Stimulated activated CD4-positive, alpha-beta T cell treated with anti-CD3 and anti-CD28 coated beads, Interleukin-1b, Interleukin-23, amount 100 ng/mL, for 4 hours (primary cell): ENCODE data around the gene OBSCN.
"Not testable (repeated sequence)": the region's sequence is repeated elsewhere in the genome, so short reads cannot be mapped to it uniquely, and the experiment has no call there.

Source experiments
- DNase-seq, 2 donors: peaks; one replicate each; pipeline ENCODE4 v3.0.0-alpha.2; 2020; ENCODE audit warnings: low read depth in 2 of 2

OBSCN gene

GRCh38 chr1:228228147-228228546 is 20.3 kb downstream of the OBSCN start:
- not testable (repeated sequence) for DNase-seq

DNA sequence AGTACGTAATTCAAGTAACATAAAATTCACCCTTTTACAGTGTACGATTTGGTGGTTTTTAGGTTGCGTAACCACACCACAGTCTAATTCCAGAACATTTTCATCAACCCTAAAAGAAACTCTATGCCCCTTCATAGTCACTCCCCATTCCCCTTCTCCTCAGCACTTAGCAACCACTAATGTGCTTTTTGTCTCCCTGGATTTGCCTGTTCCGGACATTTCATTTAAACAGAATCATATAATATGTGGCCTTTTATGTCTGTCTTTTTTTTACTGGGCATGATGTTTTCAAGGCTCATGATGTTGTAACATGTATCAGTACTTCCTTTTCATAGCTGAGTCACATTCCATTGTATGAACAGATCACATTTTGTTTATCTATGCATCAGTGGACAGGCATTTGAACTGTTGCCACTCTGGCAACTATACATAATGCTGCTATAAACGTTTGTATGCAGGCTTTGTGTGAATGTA is 20.8 kb downstream of the OBSCN start:
- no peak for DNase-seq

DNA sequence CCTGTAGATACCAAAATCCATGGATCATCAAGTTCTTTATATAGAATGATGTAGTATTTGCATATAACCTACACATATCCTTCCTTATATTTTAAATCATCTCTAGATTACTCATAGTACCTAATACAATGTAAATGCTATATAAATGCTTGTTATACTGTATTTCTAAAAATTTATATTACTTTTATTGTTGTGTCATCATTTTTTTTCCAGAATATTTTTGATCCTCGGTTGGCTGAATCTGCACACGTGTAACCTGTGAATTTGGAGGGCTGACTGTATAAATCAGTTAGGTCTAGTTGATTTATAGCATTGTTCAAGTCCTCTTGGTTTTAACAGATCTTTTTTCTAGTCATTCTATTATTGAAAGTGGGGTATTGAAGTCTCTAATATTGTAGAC is 23.3 kb downstream of the OBSCN start:
- DNase-seq = no peak

DNA sequence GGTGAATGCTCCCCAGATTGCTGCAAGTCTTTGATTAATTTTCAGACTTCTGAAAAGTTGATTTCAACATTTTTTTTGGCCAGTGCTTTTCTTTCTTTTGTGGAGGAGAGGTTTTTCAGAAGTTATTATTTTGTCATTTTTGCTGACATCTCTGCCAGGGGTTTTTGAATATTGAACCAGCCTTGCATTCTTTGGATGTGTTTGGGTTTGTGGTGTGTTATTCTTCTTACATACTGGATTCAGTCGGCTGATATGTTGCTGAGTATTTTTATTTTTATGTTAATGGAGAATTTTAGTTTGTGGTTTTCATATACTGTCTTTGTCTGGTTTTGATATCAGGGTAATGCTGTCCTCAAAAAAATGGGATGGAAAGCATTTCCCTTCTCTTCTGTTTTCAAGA is 25.3 kb downstream of the OBSCN start:
- DNase-seq = no peak

GRCh38 chr1:228234921-228235320 is 27.1 kb downstream of the OBSCN start:
- DNase-seq = no peak

GRCh38 chr1:228236744-228237143 is 28.9 kb downstream of the OBSCN start:
- DNase-seq = no peak

- DNase-seq = no peak
Measured at GRCh38 chr1:228238007-228238406, 30.2 kb downstream of the OBSCN start.

DNA sequence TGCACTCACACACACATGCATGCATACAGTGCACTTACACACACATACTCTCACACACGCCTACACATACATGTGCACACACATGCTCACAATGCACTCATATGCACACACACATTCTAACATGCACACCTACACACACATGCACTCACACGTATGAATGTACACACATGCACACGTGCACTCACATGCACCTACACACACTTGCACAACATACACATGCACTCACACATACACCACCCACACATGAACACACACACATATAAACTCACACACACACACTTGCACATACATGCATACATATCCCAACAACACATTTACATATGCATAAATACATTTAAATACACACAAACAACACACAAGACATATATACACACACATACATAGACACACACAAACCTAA is 30.6 kb downstream of the OBSCN start:
- DNase-seq = no peak

- no peak for DNase-seq
Measured at GRCh38 chr1:228240411-228241240, 32.8 kb downstream of the OBSCN start.

- DNase-seq = no peak
Measured at GRCh38 chr1:228241259-228241658, 33.4 kb downstream of the OBSCN start.

DNA sequence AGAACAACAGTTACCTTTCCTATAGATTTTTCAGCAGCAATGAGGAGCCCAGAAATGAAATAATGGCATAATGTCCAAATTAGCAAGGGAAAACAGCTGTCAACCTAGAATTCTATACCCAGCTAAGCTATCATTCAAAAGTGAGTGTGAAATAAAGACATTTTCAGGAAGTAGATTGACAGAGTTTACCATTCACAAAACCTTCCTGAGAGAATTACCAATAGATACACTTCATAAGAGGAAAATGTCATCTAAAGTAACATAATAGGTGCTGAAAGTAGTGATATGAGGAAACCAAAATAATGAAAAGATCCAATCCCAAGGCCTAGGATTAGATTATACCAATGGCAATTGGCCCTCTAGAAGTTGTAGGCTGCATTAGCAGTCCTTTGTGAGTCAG is 34.6 kb downstream of the OBSCN start:
- DNase-seq = no peak

GRCh38 chr1:228243093-228243492 is 35.2 kb downstream of the OBSCN start:
- no peak for DNase-seq

DNA sequence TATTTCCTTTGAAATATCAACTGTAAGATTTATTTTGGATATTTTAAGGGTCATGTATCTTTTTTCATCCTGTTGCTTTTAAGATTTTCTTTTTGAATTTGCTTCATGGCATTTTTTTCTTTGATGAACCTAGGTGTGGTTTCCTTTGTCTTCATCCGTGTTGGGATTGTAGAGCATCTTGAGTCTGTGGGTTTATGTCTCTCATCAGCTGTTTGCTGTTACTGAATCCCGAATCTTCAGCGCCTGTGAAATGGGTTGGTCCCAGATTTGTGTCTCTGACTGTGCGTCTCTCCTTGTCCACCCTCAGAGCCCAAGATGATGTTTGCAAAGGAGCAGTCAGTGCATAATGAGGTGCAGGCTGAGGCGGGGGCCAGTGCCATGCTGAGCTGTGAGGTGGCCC is 36.1 kb downstream of the OBSCN start:
- DNase-seq = not testable (repeated sequence)

GRCh38 chr1:228245111-228245510 is 37.3 kb downstream of the OBSCN start:
- no peak for DNase-seq

DNA sequence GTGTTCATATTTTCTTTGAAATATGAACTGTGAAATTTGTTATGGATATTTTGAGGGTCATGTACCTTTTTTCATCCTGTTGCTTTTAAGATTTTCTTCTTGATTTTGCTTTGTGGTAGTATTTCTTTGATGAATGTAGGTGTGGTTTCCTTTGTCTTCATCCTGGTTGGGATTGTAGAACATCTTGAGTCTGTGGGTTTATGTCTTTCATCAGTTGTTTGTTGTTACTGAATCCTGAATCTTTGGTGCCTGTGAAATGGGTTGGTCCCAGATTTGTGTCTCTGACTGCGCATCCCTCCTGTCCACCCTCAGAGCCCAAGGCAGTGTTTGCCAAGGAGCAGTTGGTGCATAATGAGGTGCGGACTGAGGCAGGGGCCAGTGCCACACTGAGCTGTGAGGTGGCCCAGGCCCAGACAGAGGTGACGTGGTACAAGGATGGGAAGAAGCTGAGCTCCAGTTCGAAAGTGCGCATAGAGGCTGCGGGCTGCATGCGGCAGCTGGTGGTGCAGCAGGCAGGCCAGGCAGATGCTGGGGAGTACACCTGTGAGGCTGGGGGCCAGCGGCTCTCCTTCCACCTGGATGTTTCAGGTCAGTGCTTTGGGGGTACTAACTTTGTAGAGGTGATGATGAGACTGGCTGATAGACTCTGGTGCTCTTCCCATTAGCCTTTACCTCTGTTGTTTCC is 38.5 kb downstream of the OBSCN start:
- DNase-seq = no peak

DNA sequence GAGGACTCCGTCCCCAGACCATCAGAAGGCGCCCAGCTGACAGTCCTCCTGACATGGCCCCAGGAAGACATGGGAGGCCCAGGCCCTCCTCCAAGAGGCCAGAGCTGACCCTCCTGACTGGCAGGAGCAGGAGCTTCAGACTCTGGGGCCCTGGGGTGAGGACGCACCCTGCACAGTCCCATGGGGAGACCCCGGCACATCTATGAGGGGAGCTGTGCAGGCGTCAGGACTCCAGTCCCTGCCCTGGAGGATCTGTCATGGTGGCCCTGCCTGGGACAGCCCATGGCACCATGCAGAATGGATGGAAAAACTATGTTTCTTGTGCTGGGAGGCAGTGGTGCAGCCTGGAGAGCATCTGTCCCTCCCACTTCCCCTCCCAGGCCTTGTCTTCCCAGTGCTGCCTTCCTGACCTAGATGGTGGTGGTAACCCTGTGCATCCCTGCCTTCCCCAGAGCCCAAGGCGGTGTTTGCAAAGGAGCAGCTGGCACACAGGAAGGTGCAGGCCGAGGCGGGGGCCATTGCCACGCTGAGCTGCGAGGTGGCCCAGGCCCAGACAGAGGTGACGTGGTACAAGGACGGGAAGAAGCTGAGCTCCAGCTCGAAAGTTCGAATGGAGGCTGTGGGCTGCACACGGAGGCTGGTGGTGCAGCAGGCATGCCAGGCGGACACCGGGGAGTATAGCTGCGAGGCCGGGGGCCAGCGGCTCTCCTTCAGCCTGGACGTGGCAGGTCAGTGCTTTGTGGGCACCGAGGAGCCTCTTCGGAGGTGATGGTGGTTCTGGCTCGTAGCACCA is 41.9 kb downstream of the OBSCN start:
- DNase-seq = no peak

- DNase-seq = not testable (repeated sequence)
Measured at GRCh38 chr1:228252476-228252875, 44.6 kb downstream of the OBSCN start.

DNA sequence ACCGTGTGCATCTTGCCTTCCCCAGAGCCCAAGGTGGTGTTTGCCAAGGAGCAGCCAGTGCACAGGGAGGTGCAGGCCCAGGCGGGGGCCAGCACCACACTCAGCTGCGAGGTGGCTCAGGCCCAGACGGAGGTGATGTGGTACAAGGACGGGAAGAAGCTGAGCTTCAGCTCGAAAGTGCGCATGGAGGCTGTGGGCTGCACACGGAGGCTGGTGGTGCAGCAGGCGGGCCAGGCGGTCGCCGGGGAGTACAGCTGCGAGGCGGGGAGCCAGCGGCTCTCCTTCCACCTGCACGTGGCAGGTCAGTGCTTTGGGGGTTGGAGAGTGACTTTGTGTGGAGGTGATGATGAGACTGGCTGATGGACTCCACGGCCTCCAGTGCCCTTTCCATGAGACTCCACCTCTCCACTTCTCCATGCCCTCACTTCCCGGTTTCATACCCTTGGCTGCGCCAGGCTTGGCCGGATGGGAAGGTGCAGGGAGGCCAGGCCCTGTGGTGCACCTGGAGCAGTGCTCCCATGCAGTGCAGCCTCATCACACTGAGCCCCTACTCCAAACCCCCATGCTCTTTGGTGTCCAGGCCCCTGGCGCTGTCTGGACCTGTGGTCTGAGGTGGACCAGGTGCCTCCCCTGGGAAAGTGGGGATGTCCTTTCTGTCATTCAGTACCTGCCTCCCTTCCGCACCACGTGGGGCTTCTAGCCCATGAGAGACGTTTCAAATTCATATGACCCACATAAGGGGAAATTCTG is 49.0 kb downstream of the OBSCN start:
- no peak for DNase-seq

DNA sequence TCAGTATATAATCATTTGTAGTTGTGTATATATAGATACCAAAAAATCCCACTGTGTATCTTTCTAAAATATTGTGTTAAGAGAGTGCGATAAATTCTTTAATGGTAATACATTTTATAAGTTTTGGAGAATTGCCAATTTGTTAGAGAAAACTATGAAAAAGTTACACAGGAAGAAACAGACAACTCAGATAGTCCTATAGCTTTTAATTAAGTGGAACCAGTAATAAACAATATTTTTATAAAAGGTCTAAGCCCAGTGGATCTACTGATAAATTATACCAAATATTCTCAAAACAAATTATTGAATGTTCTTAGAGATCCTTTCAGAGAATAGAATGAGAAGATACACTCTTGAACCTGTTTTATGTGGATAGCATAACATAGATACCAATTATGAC is 50.6 kb downstream of the OBSCN start:
- DNase-seq = no peak

GRCh38 chr1:228259368-228259894 is 51.6 kb downstream of the OBSCN start:
- DNase-seq = no peak

DNA sequence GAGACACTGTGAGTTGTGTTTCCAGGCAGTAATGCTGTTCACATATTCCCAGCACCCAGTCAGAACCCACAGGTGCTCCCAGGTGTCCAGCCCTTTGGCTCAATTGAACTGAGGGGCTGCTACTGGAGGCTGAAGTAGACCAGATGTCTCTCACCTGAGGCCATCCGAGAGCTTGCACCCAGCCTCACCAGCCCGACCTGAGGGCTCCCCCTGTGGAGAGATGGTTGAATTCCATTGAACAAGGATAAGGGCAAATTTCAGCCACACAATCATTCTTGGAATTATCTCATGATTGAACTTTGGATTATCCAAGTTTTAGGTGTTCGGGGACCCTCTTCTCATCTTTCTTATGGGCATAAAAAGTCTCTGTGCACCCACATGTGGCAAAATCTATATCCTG is 52.1 kb downstream of the OBSCN start:
- DNase-seq = no peak
